DLD1 (cell line): ENCODE data around the gene SPATA18.
"Not testable (repeated sequence)": the region's sequence is repeated elsewhere in the genome, so short reads cannot be mapped to it uniquely, and the experiment has no call there.

Experiments used
- in situ Hi-C: cut with HindIII; loops from 2 replicates; pipeline ENCODE4 v1.10.0; 2017; ENCODE audit warnings: low sequenced_read_pairs

SPATA18 gene

GRCh38 chr4:52051615-52052474 lies 741 bp downstream of the SPATA18 start:
- in situ Hi-C loops, result no loop called here

- in situ Hi-C loops, result no loop called here
Measured at GRCh38 chr4:52052475-52052780, 1.3 kb downstream of the SPATA18 start.

- in situ Hi-C loops, result no loop called here
Measured at GRCh38 chr4:52054254-52054653, 3.1 kb downstream of the SPATA18 start.

GRCh38 chr4:52057196-52057595 lies 6.1 kb downstream of the SPATA18 start:
- in situ Hi-C loops, result no loop called here

GRCh38 chr4:52058275-52058674 lies 7.2 kb downstream of the SPATA18 start:
- in situ Hi-C loops, result no loop called here

- in situ Hi-C loops, result no loop called here
Measured at GRCh38 chr4:52059372-52059771, 8.3 kb downstream of the SPATA18 start.

GRCh38 chr4:52069571-52069970 lies 18.5 kb downstream of the SPATA18 start:
- in situ Hi-C loops, result no loop called here

GRCh38 chr4:52071791-52072546 lies 20.9 kb downstream of the SPATA18 start:
- in situ Hi-C loops, result no loop called here

- in situ Hi-C loops, result no loop called here
Measured at GRCh38 chr4:52076731-52077130, 25.6 kb downstream of the SPATA18 start.

- in situ Hi-C loops, result no loop called here
Measured at GRCh38 chr4:52079659-52080058, 28.6 kb downstream of the SPATA18 start.

GRCh38 chr4:52081216-52081615 lies 30.1 kb downstream of the SPATA18 start:
- in situ Hi-C loops, result no loop called here

- in situ Hi-C loops, result not testable (repeated sequence)
Measured at GRCh38 chr4:52086425-52086824, 35.3 kb downstream of the SPATA18 start.

- in situ Hi-C loops, result no loop called here
Measured at GRCh38 chr4:52091801-52092200, 40.7 kb downstream of the SPATA18 start.

GRCh38 chr4:52093466-52093865 lies 42.4 kb downstream of the SPATA18 start:
- in situ Hi-C loops, result no loop called here

GRCh38 chr4:52094376-52095145 lies 43.5 kb downstream of the SPATA18 start:
- in situ Hi-C loops, result no loop called here

GRCh38 chr4:52095374-52095773 lies 44.3 kb downstream of the SPATA18 start:
- in situ Hi-C loops, result no loop called here

- in situ Hi-C loops, result no loop called here
Measured at GRCh38 chr4:52096048-52096447, 44.9 kb downstream of the SPATA18 start.

- in situ Hi-C loops, result no loop called here
Measured at GRCh38 chr4:52098618-52099017, 47.5 kb downstream of the SPATA18 start.

GRCh38 chr4:52099860-52100461 lies 48.9 kb downstream of the SPATA18 start:
- in situ Hi-C loops, result no loop called here

- in situ Hi-C loops, result no loop called here
Measured at GRCh38 chr4:52102587-52102986, 51.5 kb downstream of the SPATA18 start.

- in situ Hi-C loops, result no loop called here
Measured at GRCh38 chr4:52103319-52103718, 52.2 kb downstream of the SPATA18 start.
